Activated CD4-positive, alpha-beta T cell treated with anti-CD3 and anti-CD28 coated beads, Interleukin-2, amount 10 ng/mL, durations not matched to agents 24 days and 14 days (primary cell): ENCODE data around the gene TAS1R1. TPM values are rescaled to one million over a fixed set of nuclear protein-coding genes. Genes with fewer than 3 reads are reported as not detected.
A peak's percentile ranks its signal among the peaks of the same experiment; 100 is the strongest.

ENCODE experiments used
- DNase-seq: peaks from one replicate; pipeline ENCODE4 v3.0.0; 2022
- H3K27ac Mint-ChIP-seq: one replicate; pipeline ENCODE4 v1.8.0; 2022; ENCODE audit warnings: mild to moderate bottlenecking, mixed read lengths
- H3K27me3 Mint-ChIP-seq: one replicate; pipeline ENCODE4 v1.8.0; 2022; ENCODE audit warnings: mixed read lengths
- H3K36me3 Mint-ChIP-seq: one replicate; pipeline ENCODE4 v1.8.0; 2022; ENCODE audit warnings: low read depth, mild to moderate bottlenecking, mixed read lengths
- H3K4me1 Mint-ChIP-seq: one replicate; pipeline ENCODE4 v1.8.0; 2021; ENCODE audit warnings: mixed read lengths
- H3K4me3 Mint-ChIP-seq: one replicate; pipeline ENCODE4 v1.8.0; 2022; ENCODE audit warnings: mild to moderate bottlenecking, moderate library complexity, mixed read lengths
- H3K9me3 Mint-ChIP-seq: one replicate; pipeline ENCODE4 v1.8.0; 2021; ENCODE audit warnings: mixed read lengths
- intact Hi-C: fragments of 100-400 bp; cut with micrococcal nuclease; formaldehyde crosslinking; loops from one replicate; pipeline ENCODE4 v1.15.1; 2023
- total RNA-seq: library from RNA; stranded (reverse); gene quantifications from 2 replicates; pipeline ENCODE4 v1.2.3, GENCODE V29; 2022

TAS1R1 gene
- total RNA-seq, 1 donor from 2014 or later, result not detected

DNA sequence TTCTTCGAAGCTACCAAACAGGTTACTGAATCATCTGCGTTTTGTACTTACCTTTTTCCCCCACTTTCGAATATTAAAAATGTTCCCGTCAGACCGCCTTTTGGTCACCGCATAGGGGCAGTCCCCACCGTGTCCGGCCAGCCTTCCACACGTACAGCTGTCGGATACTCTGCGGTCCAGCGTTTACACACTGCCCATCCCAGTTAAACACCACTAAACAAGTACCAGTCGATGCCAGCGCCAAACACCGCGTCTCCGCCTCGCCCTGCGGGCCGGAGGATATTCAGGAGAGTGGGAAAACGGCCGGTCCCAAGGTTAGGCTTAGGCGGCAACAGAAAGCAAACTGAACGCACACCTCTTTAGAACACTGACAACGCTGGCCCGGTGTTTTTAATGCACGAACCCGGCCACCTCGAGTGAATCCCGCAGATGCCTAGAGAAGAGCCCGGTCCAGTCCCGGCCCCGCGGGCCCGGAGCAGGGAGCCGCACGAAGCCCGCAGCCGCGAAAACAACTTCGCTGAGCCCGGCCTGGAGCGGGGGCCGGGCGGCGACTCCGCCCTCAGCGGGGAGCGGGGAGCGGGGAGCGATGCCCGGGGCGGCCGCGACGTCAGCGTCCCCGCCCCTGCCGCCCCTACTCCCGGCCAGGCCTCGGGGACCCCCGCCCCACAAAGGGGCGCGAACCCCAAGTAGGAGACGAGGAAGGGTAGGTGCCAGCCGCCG is 57.7 kb downstream of the TAS1R1 start:
- no peak for DNase-seq
- peaks cover 3% of the 10 kb centered on the region for H3K27me3 Mint-ChIP-seq
- H3K9me3 Mint-ChIP-seq, result no peaks in the 10 kb centered on the region
- H3K27ac Mint-ChIP-seq, result peak overlapping the region; percentile 85
- peaks cover 3% of the 10 kb centered on the region for H3K36me3 Mint-ChIP-seq
- H3K4me3 Mint-ChIP-seq, result peak overlapping the region; percentile 95
- intact Hi-C loops, result loop anchor here (1.0 to 5.0 kb wide), 4 partner anchors 10 to 172 kb away; partner anchors contain the start of genes CAMTA1 and DNAJC11
- H3K4me1 Mint-ChIP-seq, result peaks cover 21% of the 10 kb centered on the region

DNA sequence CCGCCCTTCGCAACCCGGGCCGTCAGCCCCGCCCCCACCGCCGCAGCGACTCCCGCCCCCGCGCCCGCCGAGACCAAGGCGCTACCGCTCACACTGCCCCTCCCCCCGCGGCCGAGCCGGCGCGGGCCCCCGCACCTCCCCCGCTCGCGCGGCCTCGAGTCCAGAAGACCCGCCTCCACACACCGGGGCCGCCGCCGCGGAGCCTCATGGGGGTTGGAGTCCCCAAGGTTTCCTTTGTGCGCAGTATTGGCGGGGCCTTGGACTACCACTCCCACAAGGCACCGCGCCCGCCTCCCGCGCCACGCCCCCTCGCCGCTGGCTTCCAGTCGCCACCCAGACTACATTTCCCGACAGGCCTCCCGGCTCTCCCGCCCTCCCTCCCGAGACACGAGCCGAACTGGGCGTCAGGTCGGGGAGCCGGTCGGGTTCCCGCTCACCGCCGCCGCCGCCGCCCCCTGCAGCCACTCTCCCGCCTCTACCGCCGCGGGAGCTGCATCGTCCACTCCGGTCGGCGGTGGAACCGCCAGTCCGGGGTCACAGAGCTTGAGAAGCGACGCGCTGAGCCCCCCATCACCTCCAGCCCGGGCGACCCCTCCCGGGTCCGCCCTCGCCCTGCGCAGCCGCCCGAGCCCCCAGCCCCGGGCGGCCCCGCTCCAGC is 58.4 kb downstream of the TAS1R1 start, which contains the start of gene PHF13:
PHF13 (plus strand) TSS at position 371 of the 658 bp plus-strand sequence. CDS start 336 bp downstream, outside the sequence.
- H3K36me3 Mint-ChIP-seq, result peaks cover 4% of the 10 kb centered on the region
- intact Hi-C loops, result loop anchor here (1.0 to 5.0 kb wide), 4 partner anchors 10 to 171 kb away; partner anchors contain the start of genes CAMTA1 and DNAJC11
- H3K4me3 Mint-ChIP-seq, result peak within 1 kb of the TSS; percentile 95

DNA sequence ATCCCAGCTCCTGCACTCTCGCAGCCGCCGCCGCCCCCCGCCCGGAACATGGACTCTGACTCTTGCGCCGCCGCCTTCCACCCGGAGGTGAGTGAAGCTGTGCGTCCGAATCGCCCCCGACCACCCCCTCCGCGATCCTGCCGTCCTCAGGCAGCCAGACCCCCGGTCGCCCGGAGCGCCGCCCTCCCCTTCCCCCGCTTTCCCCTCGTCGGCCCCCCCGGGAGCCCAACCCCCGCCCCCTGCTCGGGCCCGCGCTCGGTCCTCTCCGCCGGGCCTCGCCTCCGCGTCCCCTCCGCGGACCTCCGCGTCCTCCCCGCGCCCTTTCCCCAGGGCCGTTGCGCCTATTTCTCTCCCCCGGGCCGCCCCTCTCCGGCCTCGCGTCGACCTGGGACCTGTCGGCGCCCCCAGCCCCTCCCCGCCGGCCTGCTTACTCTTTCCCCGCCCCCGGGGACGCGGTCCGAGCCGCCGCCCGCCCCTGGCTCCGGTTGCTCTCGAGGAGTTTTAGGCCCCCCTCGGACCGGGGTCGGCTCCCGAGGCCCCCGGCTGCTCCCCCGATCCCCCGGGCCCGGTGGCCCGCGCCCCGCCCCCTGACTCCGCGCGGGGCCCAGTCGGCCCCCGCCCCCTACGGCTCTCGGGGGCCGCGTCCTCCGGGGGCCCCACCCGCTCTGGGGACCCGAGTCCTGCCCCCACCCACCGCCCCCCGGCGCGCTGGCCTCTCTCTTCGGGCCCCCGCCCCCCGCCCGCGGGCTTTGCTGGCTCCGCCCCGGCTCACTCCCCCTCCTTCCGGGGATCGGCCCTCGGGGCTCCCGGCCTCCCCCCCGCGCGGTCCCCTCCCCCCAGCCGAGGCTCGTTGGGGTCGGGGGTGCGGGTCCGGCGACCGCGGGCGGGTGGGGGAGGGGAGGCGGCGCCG is 59.2 kb downstream of the TAS1R1 start:
- peaks cover 2% of the 10 kb centered on the region for H3K27me3 Mint-ChIP-seq
- H3K36me3 Mint-ChIP-seq, result peaks cover 11% of the 10 kb centered on the region
- H3K4me3 Mint-ChIP-seq, result peak overlapping the region; percentile 77
- peak; percentile 92 for DNase-seq
- no peaks in the 10 kb centered on the region for H3K9me3 Mint-ChIP-seq
- H3K4me1 Mint-ChIP-seq, result peaks cover 21% of the 10 kb centered on the region
- no peak overlapping the region for H3K27ac Mint-ChIP-seq
- intact Hi-C loops, result loop anchor here (5.0 kb wide), 1 partner anchor 88 kb away; the partner anchor contains the start of gene DNAJC11

More for the DNA sequence above, 58.4 kb downstream of the TAS1R1 start, which contains the start of gene PHF13:
- peak within 1 kb of the TSS; percentile 85 for H3K27ac Mint-ChIP-seq
- H3K27me3 Mint-ChIP-seq, result peaks cover 2% of the 10 kb centered on the region
- no peaks in the 10 kb centered on the region for H3K9me3 Mint-ChIP-seq
- peak; percentile 100 for DNase-seq
- H3K4me1 Mint-ChIP-seq, result peaks cover 21% of the 10 kb centered on the region

DNA sequence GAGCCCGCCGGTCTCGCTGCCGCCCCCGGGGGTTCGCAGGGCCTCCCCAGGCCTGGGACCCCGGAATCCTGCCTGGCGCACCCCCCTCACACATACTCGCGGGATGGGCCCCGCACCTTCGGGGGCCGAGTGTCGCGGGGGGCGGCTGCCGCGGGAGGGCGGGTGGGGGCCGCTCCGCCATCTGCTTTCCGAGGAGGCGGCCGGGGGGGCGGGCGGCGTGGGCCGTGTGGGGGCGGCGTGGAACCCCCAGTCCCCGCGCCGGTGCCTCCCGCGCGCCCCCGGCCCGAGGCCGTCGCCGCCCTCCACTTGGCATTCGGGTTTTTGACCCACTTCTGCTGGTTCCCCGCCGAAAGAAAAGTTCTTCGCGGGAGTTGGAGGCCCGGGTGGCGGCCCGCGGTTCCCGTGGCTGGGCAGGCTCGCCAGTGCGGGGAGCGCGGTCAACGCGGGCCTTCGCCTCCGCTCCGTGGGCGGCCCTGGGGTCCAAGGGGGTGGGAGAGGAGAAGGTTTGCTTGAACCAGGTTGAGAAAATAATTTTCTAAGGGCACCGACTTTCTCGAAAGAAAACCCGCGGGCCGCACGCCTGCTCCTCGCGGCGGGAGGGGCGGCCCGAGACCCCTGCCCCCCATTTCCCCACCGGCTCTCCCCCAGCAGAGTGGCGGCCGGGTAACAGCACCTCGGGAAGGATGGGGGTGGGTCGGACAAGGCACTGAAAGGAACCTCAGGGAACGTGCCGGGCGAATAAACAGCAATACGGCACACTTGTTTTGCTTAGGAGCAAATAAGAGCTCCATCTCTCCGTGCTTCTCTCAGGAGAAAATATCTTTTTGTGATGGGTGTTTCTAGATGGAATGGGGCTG is 60.0 kb downstream of the TAS1R1 start:
- intact Hi-C loops, result loop anchor here (5.0 kb wide), 1 partner anchor 87 kb away; the partner anchor contains the start of gene DNAJC11
- Mint-ChIP-seq H3K9me3 (no peaks in the 10 kb centered on the region), H3K4me1 (peaks cover 19% of the 10 kb centered on the region), H3K27ac (peak overlapping the region; percentile 74), H3K36me3 (peaks cover 17% of the 10 kb centered on the region), H3K27me3 (peaks cover 2% of the 10 kb centered on the region), H3K4me3 (peak overlapping the region; percentile 77)
- DNase-seq, result peak; percentile 76

DNA sequence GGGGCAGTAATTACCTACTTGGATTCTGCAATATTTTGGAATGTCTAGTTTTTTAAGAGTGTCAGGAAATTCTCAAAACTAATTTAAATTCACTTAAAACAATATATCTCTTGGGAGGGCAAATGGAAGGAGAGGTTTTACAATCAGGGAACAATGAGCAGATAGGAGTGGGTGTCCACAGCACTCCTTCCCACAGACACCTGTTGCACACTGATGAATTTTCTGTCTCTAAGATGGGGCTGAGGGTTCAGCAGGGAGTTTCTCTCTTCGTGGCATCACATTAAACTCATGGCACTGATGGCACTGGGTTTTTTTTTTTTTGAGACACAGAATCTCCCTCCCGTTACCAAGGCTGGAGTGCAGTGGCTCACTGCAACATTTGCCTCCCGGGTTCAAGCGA is 63.9 kb downstream of the TAS1R1 start:
- no peaks in the 10 kb centered on the region for H3K9me3 Mint-ChIP-seq
- H3K4me1 Mint-ChIP-seq, result peaks cover 12% of the 10 kb centered on the region
- no peak for DNase-seq
- no peak overlapping the region for H3K4me3 Mint-ChIP-seq
- H3K36me3 Mint-ChIP-seq, result peaks cover 40% of the 10 kb centered on the region
- intact Hi-C loops, result no loop called here
- H3K27me3 Mint-ChIP-seq, result no peaks in the 10 kb centered on the region
- no peak overlapping the region for H3K27ac Mint-ChIP-seq

DNA sequence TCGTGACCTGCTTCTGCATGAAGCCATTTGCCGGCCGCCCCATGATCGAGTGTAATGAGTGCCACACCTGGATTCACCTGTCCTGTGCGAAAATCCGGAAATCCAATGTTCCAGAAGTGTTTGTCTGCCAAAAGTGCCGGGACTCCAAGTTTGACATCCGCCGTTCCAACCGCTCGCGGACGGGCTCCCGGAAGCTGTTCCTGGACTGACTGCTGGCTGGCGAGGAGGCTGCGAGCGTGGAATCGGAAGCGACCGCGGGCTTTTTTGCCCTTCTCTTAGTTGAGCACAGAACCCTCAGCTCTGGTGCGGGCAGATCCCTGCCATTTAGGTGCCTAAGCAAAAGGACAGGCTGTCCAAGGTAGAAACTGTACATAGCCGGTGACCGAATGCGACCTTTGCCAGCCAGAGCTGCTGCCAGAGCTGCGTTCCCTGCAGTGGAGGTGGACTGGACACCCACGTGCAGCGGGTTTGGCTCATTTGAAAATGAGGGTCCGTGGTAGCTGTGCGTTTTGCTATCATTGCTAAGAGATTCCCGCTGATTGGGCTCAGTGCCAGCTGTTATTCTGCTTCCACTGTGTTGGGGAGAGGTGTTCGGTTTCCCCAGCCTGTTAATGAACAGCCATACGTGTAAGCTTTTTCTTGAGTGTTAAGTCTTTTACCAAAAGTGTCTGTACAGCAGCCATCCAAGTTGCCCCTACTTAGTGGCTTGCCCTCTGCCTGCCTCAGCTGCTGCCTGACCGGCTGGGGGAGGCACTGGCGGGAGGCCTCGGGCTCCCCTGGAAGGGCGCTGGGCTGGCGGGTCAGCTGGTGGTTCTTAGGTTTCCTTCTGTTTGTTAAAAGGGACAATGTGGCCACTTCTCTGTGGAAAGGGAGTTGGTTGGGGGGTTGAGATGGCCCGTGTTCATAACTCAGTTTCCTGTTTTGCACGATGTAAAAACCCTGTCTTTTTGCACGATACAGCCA is 66.6 kb downstream of the TAS1R1 start:
- intact Hi-C loops, result no loop called here
- Mint-ChIP-seq H3K27me3 (no peaks in the 10 kb centered on the region), H3K4me1 (peaks cover 18% of the 10 kb centered on the region), H3K9me3 (no peaks in the 10 kb centered on the region), H3K4me3 (no peak overlapping the region), H3K27ac (no peak overlapping the region), H3K36me3 (peaks cover 42% of the 10 kb centered on the region)
- no peak for DNase-seq

DNA sequence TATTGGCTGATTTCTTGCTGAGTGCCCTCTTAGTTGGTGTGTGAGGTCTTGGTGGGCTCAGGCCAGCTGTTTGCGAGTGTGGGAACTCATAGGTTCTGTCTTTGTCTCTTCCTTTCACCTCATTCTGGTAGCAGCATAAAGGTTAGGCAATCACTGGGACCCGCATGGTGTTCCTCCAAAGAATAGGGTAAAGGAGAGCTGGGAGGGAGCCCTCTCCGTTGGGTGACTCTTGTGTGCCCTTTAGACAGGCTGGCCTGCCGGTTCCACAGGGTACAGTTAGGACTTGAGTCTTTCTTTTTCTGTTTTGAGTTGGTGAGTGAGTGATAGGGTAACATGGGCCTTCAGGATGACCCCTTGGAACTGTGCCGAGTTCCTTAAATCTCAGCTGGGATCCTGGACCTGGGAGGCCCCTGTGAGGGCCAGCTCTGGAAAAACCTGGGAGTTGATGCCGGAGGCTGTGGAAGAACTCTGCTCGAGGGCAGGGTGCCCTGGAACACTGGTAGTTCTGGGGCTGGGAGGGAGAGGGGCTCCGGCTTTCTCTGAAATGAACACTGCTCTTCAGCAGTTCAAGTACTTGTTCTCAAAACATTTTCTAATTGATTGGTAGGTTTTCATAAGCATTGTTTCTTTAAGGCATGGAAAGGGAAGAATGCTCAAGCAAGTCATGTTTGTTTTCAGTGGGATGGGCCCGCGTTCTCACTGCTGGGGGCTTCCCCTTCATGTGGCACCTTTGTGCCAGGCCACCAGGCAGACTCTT is 67.5 kb downstream of the TAS1R1 start:
- Mint-ChIP-seq H3K4me1 (peaks cover 23% of the 10 kb centered on the region), H3K27ac (no peak overlapping the region), H3K27me3 (no peaks in the 10 kb centered on the region), H3K36me3 (peaks cover 43% of the 10 kb centered on the region), H3K9me3 (no peaks in the 10 kb centered on the region), H3K4me3 (no peak overlapping the region)
- no peak for DNase-seq
- intact Hi-C loops, result no loop called here

DNA sequence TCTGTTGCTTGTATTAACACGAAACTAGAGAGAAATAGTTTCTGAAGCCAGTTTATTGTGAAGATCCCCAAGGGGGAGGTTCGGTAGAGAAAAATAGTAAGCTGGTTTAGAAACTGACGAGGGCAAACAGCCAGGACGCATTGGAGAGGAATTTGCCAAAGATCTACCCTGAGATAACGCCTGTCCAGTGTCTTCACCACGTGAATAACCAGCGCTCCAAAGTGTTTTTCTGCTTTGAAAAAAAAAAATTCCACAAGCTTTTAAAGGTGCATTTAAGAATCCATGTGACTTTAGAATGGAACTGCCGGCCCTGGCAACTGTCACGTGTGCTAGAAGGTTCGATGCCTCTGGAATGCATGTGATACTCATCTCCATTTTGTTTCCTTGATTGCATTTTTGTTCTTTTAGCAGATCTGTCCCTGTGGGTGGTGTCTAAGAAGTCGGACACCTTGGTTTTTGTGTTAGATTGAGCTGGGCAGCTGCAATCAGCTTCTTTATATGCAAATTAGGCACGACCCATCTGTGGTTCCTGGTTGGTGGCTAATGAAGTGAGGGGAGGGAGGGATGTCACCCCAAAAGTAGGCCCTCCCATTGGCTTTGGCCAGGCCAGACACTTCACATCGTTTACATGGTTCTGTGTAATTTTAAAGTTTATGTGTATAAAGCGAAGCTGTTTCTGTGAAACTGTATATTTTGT is 68.3 kb downstream of the TAS1R1 start:
- H3K4me3 Mint-ChIP-seq, result no peak overlapping the region
- peaks cover 45% of the 10 kb centered on the region for H3K36me3 Mint-ChIP-seq
- no peaks in the 10 kb centered on the region for H3K9me3 Mint-ChIP-seq
- intact Hi-C loops, result no loop called here
- peaks cover 26% of the 10 kb centered on the region for H3K4me1 Mint-ChIP-seq
- H3K27me3 Mint-ChIP-seq, result no peaks in the 10 kb centered on the region
- no peak for DNase-seq
- H3K27ac Mint-ChIP-seq, result no peak overlapping the region

DNA sequence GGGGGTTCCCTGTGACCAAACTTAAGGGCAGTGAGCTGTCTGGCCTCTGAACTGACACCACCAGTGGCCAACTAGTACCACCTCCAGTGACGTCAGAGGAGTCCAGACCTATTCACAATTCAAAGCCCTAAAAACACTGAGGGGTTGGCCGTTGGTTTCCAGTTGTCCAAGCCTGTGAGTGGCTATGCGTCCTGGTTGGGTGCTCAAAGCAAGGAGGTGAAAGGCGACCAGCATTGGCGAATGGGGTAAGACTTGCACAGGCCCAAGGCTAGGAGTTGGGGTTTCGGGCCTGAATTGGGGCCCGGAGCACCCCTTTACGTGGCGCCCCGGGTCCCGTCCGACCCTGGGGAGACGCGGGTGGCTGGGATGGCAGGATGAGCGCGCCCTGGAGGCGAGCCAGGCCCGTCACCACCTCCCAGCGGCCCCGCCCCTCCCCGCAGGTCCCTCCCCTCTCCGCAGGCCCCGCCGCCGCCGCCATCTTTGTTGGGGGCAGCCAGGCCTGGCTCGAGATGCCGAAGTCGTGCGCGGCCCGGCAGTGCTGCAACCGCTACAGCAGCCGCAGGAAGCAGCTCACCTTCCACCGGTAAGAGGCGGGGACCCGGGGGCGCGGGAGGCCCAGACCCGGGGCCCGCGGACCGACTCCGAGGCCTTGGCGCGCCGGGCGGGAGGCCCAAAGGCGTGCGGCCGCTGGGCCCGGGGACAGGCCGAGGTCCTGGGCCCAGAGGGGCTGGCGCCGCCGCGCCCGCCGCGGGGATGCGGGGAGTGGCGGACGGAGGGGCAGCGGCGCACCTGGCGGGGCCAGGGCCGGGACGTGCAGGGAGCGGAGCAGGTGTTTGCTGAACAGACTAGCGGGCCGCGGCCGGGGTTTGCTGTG is 69.8 kb downstream of the TAS1R1 start, which contains the start of gene THAP3:
THAP3 (plus strand) TSS at position 159 of the 874 bp plus-strand sequence; CDS start at position 510, 351 bp downstream.
- Mint-ChIP-seq H3K4me3 (peak within 1 kb of the TSS; percentile 95), H3K27me3 (no peaks in the 10 kb centered on the region), H3K9me3 (no peaks in the 10 kb centered on the region), H3K36me3 (peaks cover 41% of the 10 kb centered on the region), H3K27ac (peak within 1 kb of the TSS; percentile 90), H3K4me1 (peaks cover 28% of the 10 kb centered on the region)
- DNase-seq, result peak; percentile 95
- intact Hi-C loops, result loop anchor here (1.0 kb wide), 3 partner anchors 12 to 71 kb away; partner anchors contain the start of genes NOL9 and PHF13

DNA sequence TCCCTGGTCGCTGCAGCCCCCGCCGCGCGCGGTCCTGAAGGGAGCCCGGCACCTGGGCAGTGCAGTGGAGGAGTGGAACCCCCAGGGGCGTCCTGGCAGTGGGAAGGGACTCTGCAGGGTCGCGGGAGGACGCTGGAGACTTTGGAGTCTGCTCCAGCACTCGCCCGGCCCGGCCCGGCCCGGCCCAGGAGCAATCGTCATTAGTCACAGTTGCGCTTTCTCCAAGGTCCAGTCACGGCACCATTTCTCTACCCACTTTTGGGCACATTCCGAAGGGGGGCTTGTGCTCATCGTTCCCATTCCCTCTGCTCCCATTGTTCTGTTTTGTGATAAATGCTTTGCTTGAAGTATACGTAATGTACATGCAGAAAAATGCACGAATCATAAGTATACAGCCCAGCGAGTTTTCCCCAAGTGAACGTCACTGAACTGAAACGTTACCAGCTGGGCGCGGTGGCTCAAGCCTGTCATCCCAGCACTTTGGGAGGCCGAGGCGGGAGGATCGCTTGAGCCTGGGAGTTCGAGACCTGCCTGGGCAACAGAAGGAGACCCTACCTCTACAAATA is 70.6 kb downstream of the TAS1R1 start:
- intact Hi-C loops, result loop anchor here (1.0 kb wide), 3 partner anchors 12 to 71 kb away; partner anchors contain the start of genes NOL9 and PHF13
- H3K4me3 Mint-ChIP-seq, result peak overlapping the region; percentile 95
- H3K4me1 Mint-ChIP-seq, result peaks cover 29% of the 10 kb centered on the region
- peak overlapping the region; percentile 90 for H3K27ac Mint-ChIP-seq
- H3K9me3 Mint-ChIP-seq, result no peaks in the 10 kb centered on the region
- H3K27me3 Mint-ChIP-seq, result no peaks in the 10 kb centered on the region
- peaks cover 42% of the 10 kb centered on the region for H3K36me3 Mint-ChIP-seq
- peak; percentile 69 for DNase-seq
